GM12878 (cell line): Measurements from ENCODE around the gene IFI30. TPM values are rescaled to one million over a fixed set of nuclear protein-coding genes. Genes with fewer than 3 reads are reported as not detected.

Source experiments
- ATAC-seq: fragments of 200-7000 bp; cut with Tn5 transposase; 3 replicates; pipeline ENCODE4 v1.9.1; 2020; ENCODE audit warnings: mild to moderate bottlenecking, moderate library complexity
- BruUV-seq: library from RNA; stranded (reverse); fragments of 400-500 nt; replicated peaks from 2 replicates; lab custom pipeline; 2021; lab: Mats Ljungman, UMichigan
- CTCF ChIA-PET: fragments of 300-600 bp; sonication (Branson Sonifier 250); formaldehyde crosslinking; extraction: SDS; loops from one replicate; lab custom pipeline; 2021; ENCODE audit warnings: inconsistent platforms; lab: Yijun Ruan, JAX
- POLR2A ChIA-PET: fragments of 350-600 bp; formaldehyde crosslinking; extraction: SDS; loops from one replicate; lab custom pipeline; 2021; ENCODE audit warnings: inconsistent platforms; lab: Charles Lee
- RAD21 ChIA-PET: fragments of 300-600 bp; sonication (Branson Sonifier 250); formaldehyde crosslinking; loops from one replicate; lab custom pipeline; 2023; ENCODE audit warnings: antibody characterized with exemption; ENCODE audit not compliant: unreplicated experiment; lab: Charles Lee
- SMC1A ChIA-PET: fragments of 300-600 bp; sonication (Branson Sonifier 250); formaldehyde crosslinking; loops from one replicate; lab custom pipeline; 2023; ENCODE audit not compliant: unreplicated experiment, uncharacterized antibody; lab: Charles Lee
- DNase-seq: peaks from one replicate; pipeline ENCODE4 v3.0.0-alpha.2; 2011; ENCODE audit warnings: low read depth, low spot score
- FAIRE-seq: peaks from 3 replicates; lab custom pipeline; 2011; peaks lifted over from hg19 to GRCh38; lab: Jason Lieb, UNC
- H2AFZ ChIP-seq: 2 replicates; pipeline ENCODE4 v1.6.0; 2011; ENCODE audit warnings: low read depth, low read length, control low read depth; ENCODE audit not compliant: control insufficient read depth
- H3K27ac ChIP-seq: 2 replicates; pipeline ENCODE4 v1.5.1; 2011; ENCODE audit warnings: control low read depth; ENCODE audit not compliant: control insufficient read depth, insufficient read depth
- H3K27me3 ChIP-seq, 2 experiments: replicated peaks in 1 of 2; 2 replicates each; pipeline versions ENCODE4 v1.6.0 to v1.6.1; 2011; ENCODE audit warnings: low read length in 1 of 2; ENCODE audit not compliant: control insufficient read depth in 2 of 2, insufficient read depth in 2 of 2
- H3K36me3 ChIP-seq, 2 experiments: 2 replicates each; pipeline ENCODE4 v1.5.1; 2011; ENCODE audit warnings: low read length in 1 of 2; ENCODE audit not compliant: control insufficient read depth in 2 of 2, insufficient read depth in 2 of 2
- H3K4me1 ChIP-seq: 2 replicates; pipeline ENCODE4 v1.6.1; 2011; ENCODE audit warnings: mild to moderate bottlenecking, low read length, moderate library complexity, mixed read lengths; ENCODE audit not compliant: control insufficient read depth, insufficient read depth
- H3K4me2 ChIP-seq: 2 replicates; pipeline ENCODE4 v1.6.0; 2011; ENCODE audit warnings: control low read depth; ENCODE audit not compliant: control insufficient read depth, insufficient read depth
- H3K4me3 ChIP-seq: fragments of 200-600 bp; sonication (generic); 2 replicates; pipeline ENCODE4 v1.5.1; 2016
- H3K79me2 ChIP-seq: 2 replicates; pipeline ENCODE4 v1.6.0; 2011; ENCODE audit warnings: low read length; ENCODE audit not compliant: control insufficient read depth, insufficient read depth
- H3K9ac ChIP-seq: 2 replicates; pipeline ENCODE4 v1.8.0; 2011; ENCODE audit warnings: low read length, control low read depth, mixed read lengths; ENCODE audit not compliant: control insufficient read depth, insufficient read depth
- H3K9me3 ChIP-seq: replicated peaks from 3 replicates; pipeline ENCODE4 v1.5.1; 2011; ENCODE audit warnings: mild to moderate bottlenecking, low read length; ENCODE audit not compliant: control insufficient read depth, insufficient read depth
- H4K20me1 ChIP-seq: 2 replicates; pipeline ENCODE4 v1.6.0; 2011; ENCODE audit not compliant: control insufficient read depth, insufficient read depth
- ATF7 ChIP-seq: fragments of 450-650 bp; IDR thresholded peaks from 2 replicates; pipeline ENCODE4 v1.6.1; 2016; ENCODE audit warnings: low read depth, mild to moderate bottlenecking
- CBX3 ChIP-seq: fragments of 200-600 bp; sonication (generic); IDR thresholded peaks from 2 replicates; pipeline ENCODE4 v1.6.1; 2016; ENCODE audit warnings: low read depth, borderline replicate concordance
- CREM ChIP-seq: IDR thresholded peaks from 2 replicates; pipeline ENCODE4 v1.6.1; 2014; ENCODE audit warnings: antibody characterized with exemption, low read depth
- GATAD2B ChIP-seq: fragments of 450-650 bp; conservative IDR thresholded peaks from 2 replicates; pipeline ENCODE4 v1.6.1; 2017; ENCODE audit warnings: low read depth, mild to moderate bottlenecking, moderate library complexity
- HDAC6 ChIP-seq: fragments of 200-600 bp; sonication (generic); IDR thresholded peaks from one replicate; pipeline ENCODE4 v1.8.0; 2017; ENCODE audit warnings: antibody characterized with exemption; ENCODE audit not compliant: unreplicated experiment
- LARP7 ChIP-seq: fragments of 450-650 bp; IDR thresholded peaks from 2 replicates; pipeline ENCODE4 v1.6.1; 2017; ENCODE audit warnings: mild to moderate bottlenecking
- MEF2A ChIP-seq: IDR thresholded peaks from 2 replicates; pipeline ENCODE4 v1.6.1; 2011; ENCODE audit warnings: low read depth, mild to moderate bottlenecking, low read length, moderate library complexity; ENCODE audit not compliant: insufficient read depth
- NFYA ChIP-seq: IDR thresholded peaks from 2 replicates; pipeline ENCODE4 v1.6.1; 2011; ENCODE audit warnings: low read depth, mild to moderate bottlenecking, low read length, improper control_type of control experiment, borderline replicate concordance
- NR2C1 ChIP-seq: fragments of 450-650 bp; IDR thresholded peaks from 2 replicates; pipeline ENCODE4 v1.6.1; 2017; ENCODE audit warnings: antibody characterized with exemption, mild to moderate bottlenecking, moderate library complexity
- NR2F1 ChIP-seq: fragments of 450-650 bp; conservative IDR thresholded peaks from 2 replicates; pipeline ENCODE4 v1.6.1; 2017; ENCODE audit warnings: mild to moderate bottlenecking
- PKNOX1 ChIP-seq: fragments of 450-650 bp; IDR thresholded peaks from 2 replicates; pipeline ENCODE4 v1.6.1; 2016; ENCODE audit warnings: mild to moderate bottlenecking
- RCOR1 ChIP-seq: conservative IDR thresholded peaks from 2 replicates; pipeline ENCODE4 v1.6.1; 2012; ENCODE audit warnings: low read depth, low read length, improper control_type of control experiment
- RELA ChIP-seq: fragments of 450-650 bp; IDR thresholded peaks from 2 replicates; pipeline ENCODE4 v1.8.0; 2014; ENCODE audit warnings: borderline replicate concordance; ENCODE audit not compliant: partially characterized antibody
- RELB ChIP-seq: fragments of 450-650 bp; IDR thresholded peaks from 2 replicates; pipeline ENCODE4 v1.6.1; 2017; ENCODE audit warnings: low read depth, mild to moderate bottlenecking, moderate library complexity
- SMAD1 ChIP-seq: fragments of 450-650 bp; IDR thresholded peaks from 2 replicates; pipeline ENCODE4 v1.6.1; 2018; ENCODE audit warnings: mild to moderate bottlenecking, low read depth; ENCODE audit not compliant: partially characterized antibody
- SMARCA5 ChIP-seq: fragments of 450-650 bp; IDR thresholded peaks from 2 replicates; pipeline ENCODE4 v1.6.1; 2017; ENCODE audit warnings: mild to moderate bottlenecking
- SP1 ChIP-seq: IDR thresholded peaks from one replicate; pipeline ENCODE4 v1.6.1; 2011; ENCODE audit warnings: low read depth, low read length
- TARDBP ChIP-seq: IDR thresholded peaks from 2 replicates; pipeline ENCODE4 v1.6.1; 2016; ENCODE audit warnings: borderline replicate concordance
- TBL1XR1 ChIP-seq: IDR thresholded peaks from 2 replicates; pipeline ENCODE4 v1.6.1; 2012; ENCODE audit warnings: low read depth, low read length, improper control_type of control experiment
- TCF7 ChIP-seq: IDR thresholded peaks from 2 replicates; pipeline ENCODE4 v1.6.1; 2014; ENCODE audit warnings: antibody characterized with exemption, borderline replicate concordance
- ZNF217 ChIP-seq: fragments of 450-650 bp; IDR thresholded peaks from 2 replicates; pipeline ENCODE4 v1.6.1; 2017; ENCODE audit warnings: antibody characterized with exemption, mild to moderate bottlenecking
- WGBS: methylation state at CpG from one replicate; pipeline ENCODE4 v1.1.6; 2016; ENCODE audit warnings: low lambda C conversion rate; ENCODE audit not compliant: insufficient replicate concordance, insufficient coverage; ENCODE audit errors: missing lambda C conversion rate; 5-methylcytosine and 5-hydroxymethylcytosine counted together
- in situ Hi-C: fragments of 300-500 bp; cut with MboI; formaldehyde crosslinking; loops from 9 replicates; pipeline ENCODE4 v1.14.3; 2018; ENCODE audit warnings: mixed read lengths
- intact Hi-C: fragments of 100-400 bp; cut with micrococcal nuclease; formaldehyde crosslinking; loops from one replicate; pipeline ENCODE4 v1.14.2; 2022; ENCODE audit not compliant: unreplicated experiment
- polyA plus RNA-seq, 11 experiments: library from polyadenylated mRNA; depleted of rRNA in 4 of 11; unstranded in 6 of 11; stranded (reverse) in 5 of 11; fragments of >200 nt; fragmentation: Nextera tagmentation in 4 of 11; fragmentation: Illumina TruSeq in 1 of 11; extraction: Ambion mirVana in 4 of 11; extraction: Trizol in 1 of 11; gene quantifications; 1 replicate in 1 of 11; 2 replicates in 10 of 11; pipeline versions ENCODE4 v1.2.1 to v1.2.3, GENCODE V29; 2011 to 2016; ENCODE audit warnings: inconsistent platforms in 2 of 11, missing spikeins in 2 of 11, low read depth in 1 of 11
- total RNA-seq, 4 experiments: library from RNA; depleted of rRNA in 3 of 4; stranded (reverse); fragments of >200 nt in 3 of 4; fragmentation: Illumina TruSeq in 1 of 4; extraction: Trizol in 1 of 4; gene quantifications; 2 replicates each; pipeline versions ENCODE4 v1.2.1 to v1.2.3, GENCODE V29; 2013 to 2021

Gene IFI30
- total and polyA plus RNA-seq, 10 of the 15 experiments (the other 5 are each of a cell fraction or from before 2014, with no cell fraction given) = 221 to 1,112 (median 451) TPM

- 5% methylated on average over 16 of the region's 16 CpGs for WGBS
- peaks cover 0 to 8% of the 10 kb centered on the region in 2 experiments; a peak in 3 of 4 replicates for H3K36me3 ChIP-seq
- peaks cover 55% of the 10 kb centered on the region for H3K4me1 ChIP-seq
- intact Hi-C loops = loop anchor here (5.0 kb wide), 2 partner anchors 73 to 223 kb away; partner anchors contain the start of gene MAST3
- peaks cover 22% of the 10 kb centered on the region for H3K79me2 ChIP-seq
- SMC1A ChIA-PET = interaction anchor here (0.7 to 2.3 kb wide), 12 partner anchors 11 to 81 kb away, joined by 3 to 20 read pairs (median 5); partner anchors contain the start of genes MAST3, MPV17L2 and PIK3R2
- ATAC-seq = peak; percentile 38
- no peaks in the 10 kb centered on the region for H3K27me3 ChIP-seq
- peak; percentile 54 for FAIRE-seq
- peak overlapping the region; percentile 79 for H3K27ac ChIP-seq
- H4K20me1 ChIP-seq = no peaks in the 10 kb centered on the region
- no peak overlapping the region for H3K4me3 ChIP-seq
- no peaks in the 10 kb centered on the region for H3K9me3 ChIP-seq
- RAD21 ChIA-PET = interaction anchor here (0.7 to 3.2 kb wide), 22 partner anchors 10 to 203 kb away, joined by 3 to 29 read pairs (median 5); partner anchors contain the start of genes IL12RB1, JUND, MAST3 and MPV17L2
- peak overlapping the region; percentile 85 for H3K4me2 ChIP-seq
- POLR2A ChIA-PET = interaction anchor here (0.5 to 3.0 kb wide), 23 partner anchors 9 to 1584 kb away, joined by 3 to 24 read pairs (median 4); partner anchors contain the start of genes JAK3, JUND, MAST3 and MPV17L2
- CTCF ChIA-PET = interaction anchor here (0.6 to 2.0 kb wide), 15 partner anchors 9 to 703 kb away, joined by 3 to 9 read pairs (median 4); partner anchors contain the start of gene MAST3
- peak overlapping the region; percentile 24; the same call in 1 of the 2 replicates for H2AFZ ChIP-seq
- H3K9ac ChIP-seq = peak overlapping the region; percentile 65
- BruUV-seq = no TSS peak
- DNase-seq = peak; percentile 90
- in situ Hi-C loops = no loop called here
- TF ChIP-seq TCF7 = 0 out of 2 replicates have a peak, but pooled peaks have one; percentile 62
- peak; percentile 89 for TF ChIP-seq SMAD1
- TF ChIP-seq RELA = peak; percentile 47
- 0 out of 2 replicates have a peak, but pooled peaks have one; percentile 15 for TF ChIP-seq NR2C1
- peak; percentile 14 for TF ChIP-seq SP1
- 0 out of 2 replicates have a peak, but pooled peaks have one; percentile 63 for TF ChIP-seq TBL1XR1
- TF ChIP-seq SMARCA5 = peak; percentile 66; the same call in 1 of the 2 replicates
- no peak for TF ChIP-seq NFYA
- TF ChIP-seq RELB = peak; percentile 58; the same call in 1 of the 2 replicates
- TF ChIP-seq RCOR1 = no peak; the same call in 1 of the 2 replicates
- TF ChIP-seq NR2F1 = peak; percentile 94
- no peak for TF ChIP-seq PKNOX1
- TF ChIP-seq ZNF217 = peak; percentile 32; the same call in 1 of the 2 replicates
- TF ChIP-seq GATAD2B = peak; percentile 100
- TF ChIP-seq CBX3 = no peak
- TF ChIP-seq ATF7 = peak; percentile 63
- 0 out of 2 replicates have a peak, but pooled peaks have one; percentile 36 for TF ChIP-seq MEF2A
- peak; percentile 47; the same call in 1 of the 2 replicates for TF ChIP-seq CREM
- TF ChIP-seq TARDBP = 0 out of 2 replicates have a peak, but pooled peaks have one; percentile 1
- TF ChIP-seq LARP7 = peak; percentile 51; the same call in 1 of the 2 replicates
- no peak for TF ChIP-seq HDAC6
Measured at GRCh38 chr19:18170714-18171255, 2.8 kb upstream of the IFI30 start.
